Measurements from ENCODE around the gene MOB3B.

MOB3B gene

DNA sequence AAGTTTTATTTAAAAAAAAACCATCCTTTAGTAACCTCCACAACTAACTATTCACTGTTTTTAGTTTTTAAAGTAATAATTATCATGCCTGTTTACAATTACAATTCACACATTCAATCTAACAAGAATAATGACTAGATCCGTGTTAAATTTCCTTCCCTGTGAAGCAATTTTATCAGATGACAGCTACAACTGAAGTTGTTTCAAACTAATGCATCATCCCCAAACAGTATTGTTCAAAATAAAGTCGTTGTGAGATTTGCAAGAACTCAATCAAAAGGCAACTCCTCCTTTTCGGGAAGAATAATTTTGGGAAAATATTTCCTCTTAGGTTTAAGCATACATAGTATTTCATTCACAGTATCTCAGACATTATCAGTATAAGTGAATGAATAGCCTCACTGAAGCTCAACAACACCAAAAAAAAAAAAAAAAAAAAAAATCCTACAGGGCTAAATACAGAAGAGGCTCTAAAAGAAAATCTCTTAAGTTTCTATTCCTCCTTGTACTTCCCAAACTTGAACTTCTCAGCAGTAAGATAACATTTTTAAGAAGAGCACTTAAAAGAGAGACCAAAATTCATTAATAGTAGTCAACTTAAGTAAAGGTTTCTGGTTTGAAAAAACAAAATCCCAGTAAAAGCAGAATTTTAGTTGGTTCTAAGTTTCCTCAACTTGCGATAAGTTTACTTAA, 34.3 kb upstream of the MOB3B start:
- peak overlapping the region; percentile 35 for H3K27ac ChIP-seq
- TF ChIP-seq, protein P1, sequence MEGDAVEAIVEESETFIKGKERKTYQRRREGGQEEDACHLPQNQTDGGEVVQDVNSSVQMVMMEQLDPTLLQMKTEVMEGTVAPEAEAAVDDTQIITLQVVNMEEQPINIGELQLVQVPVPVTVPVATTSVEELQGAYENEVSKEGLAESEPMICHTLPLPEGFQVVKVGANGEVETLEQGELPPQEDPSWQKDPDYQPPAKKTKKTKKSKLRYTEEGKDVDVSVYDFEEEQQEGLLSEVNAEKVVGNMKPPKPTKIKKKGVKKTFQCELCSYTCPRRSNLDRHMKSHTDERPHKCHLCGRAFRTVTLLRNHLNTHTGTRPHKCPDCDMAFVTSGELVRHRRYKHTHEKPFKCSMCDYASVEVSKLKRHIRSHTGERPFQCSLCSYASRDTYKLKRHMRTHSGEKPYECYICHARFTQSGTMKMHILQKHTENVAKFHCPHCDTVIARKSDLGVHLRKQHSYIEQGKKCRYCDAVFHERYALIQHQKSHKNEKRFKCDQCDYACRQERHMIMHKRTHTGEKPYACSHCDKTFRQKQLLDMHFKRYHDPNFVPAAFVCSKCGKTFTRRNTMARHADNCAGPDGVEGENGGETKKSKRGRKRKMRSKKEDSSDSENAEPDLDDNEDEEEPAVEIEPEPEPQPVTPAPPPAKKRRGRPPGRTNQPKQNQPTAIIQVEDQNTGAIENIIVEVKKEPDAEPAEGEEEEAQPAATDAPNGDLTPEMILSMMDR (IDR thresholded peaks at IDR 0.05) = no peak
- H3K4me1 ChIP-seq (ENCODE audit: control insufficient read depth in 1 of 2, insufficient read depth in 1 of 2, low read depth in 1 of 2, low read length in 1 of 2) = peaks cover 2 to 6% of the 10 kb centered on the region in 2 experiments

DNA sequence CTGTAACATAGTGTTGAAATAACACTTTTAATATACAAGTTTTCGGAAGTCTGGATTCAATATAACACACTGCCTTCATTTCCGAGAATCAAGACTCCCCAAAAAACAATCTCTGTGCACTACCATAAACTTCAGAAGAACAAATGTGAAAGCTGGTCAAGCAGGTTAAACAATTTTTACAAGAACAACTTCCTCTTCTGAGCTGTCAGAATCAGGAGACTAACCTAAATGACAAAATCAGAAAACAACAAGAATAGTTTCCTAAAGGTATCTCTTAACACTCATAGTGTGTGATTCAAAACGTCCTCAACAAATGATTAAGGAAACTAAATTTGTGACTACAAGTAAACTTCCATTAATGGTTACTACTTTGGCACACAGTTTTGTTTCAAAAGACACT, 32.1 kb upstream of the MOB3B start:
- TF ChIP-seq, protein P1 (IDR thresholded peaks at IDR 0.05) = no peak
- peak overlapping the region; percentile 34 for H3K27ac ChIP-seq
- H3K4me1 ChIP-seq (ENCODE audit: control insufficient read depth in 1 of 2, insufficient read depth in 1 of 2, low read depth in 1 of 2, low read length in 1 of 2) = peaks cover 2 to 6% of the 10 kb centered on the region in 2 experiments
- H3K27me3 ChIP-seq = no peaks in the 10 kb centered on the region
- H3K9me3 ChIP-seq = no peaks in the 10 kb centered on the region
- peaks cover 93% of the 10 kb centered on the region for H3K36me3 ChIP-seq
- H3K4me3 ChIP-seq (ENCODE audit: low read depth in 1 of 2, low read length in 1 of 2) = no peak overlapping the region

More for the DNA sequence above, 34.3 kb upstream of the MOB3B start:
- Histone ChIP-seq H3K27me3 (no peaks in the 10 kb centered on the region), H3K4me3 (ENCODE audit: low read depth in 1 of 2, low read length in 1 of 2) (no peak overlapping the region), H3K36me3 (peaks cover 76% of the 10 kb centered on the region), H3K9me3 (no peaks in the 10 kb centered on the region)

DNA sequence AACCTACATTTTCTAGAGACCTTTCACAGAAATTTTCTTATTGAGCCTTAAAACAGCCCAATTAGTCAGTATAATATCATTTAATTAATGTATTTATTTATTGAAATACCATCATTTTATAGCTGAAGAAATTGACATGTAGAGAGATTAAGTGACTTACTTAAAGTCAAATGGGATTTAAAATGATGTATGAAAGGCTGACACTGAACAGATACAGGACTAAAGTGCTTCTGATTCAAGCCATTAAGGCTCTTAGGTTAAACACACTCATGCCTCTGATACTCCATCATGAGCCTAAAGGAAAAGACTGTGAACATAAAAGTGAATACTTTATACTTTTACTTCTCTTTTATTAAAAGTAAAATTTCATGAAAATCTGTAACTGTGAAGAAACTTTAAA, 30.8 kb upstream of the MOB3B start:
- H3K27ac ChIP-seq = peak overlapping the region; percentile 3
- H3K4me3 ChIP-seq (ENCODE audit: low read depth in 1 of 2, low read length in 1 of 2) = no peak overlapping the region
- H3K36me3 ChIP-seq = peaks cover 93% of the 10 kb centered on the region
- H3K27me3 ChIP-seq = no peaks in the 10 kb centered on the region
- no peaks in the 10 kb centered on the region for H3K9me3 ChIP-seq
- peaks cover 0 to 1% of the 10 kb centered on the region in 2 experiments for H3K4me1 ChIP-seq (ENCODE audit: control insufficient read depth in 1 of 2, insufficient read depth in 1 of 2, low read depth in 1 of 2, low read length in 1 of 2)
- TF ChIP-seq, protein P1 (IDR thresholded peaks at IDR 0.05) = no peak

DNA sequence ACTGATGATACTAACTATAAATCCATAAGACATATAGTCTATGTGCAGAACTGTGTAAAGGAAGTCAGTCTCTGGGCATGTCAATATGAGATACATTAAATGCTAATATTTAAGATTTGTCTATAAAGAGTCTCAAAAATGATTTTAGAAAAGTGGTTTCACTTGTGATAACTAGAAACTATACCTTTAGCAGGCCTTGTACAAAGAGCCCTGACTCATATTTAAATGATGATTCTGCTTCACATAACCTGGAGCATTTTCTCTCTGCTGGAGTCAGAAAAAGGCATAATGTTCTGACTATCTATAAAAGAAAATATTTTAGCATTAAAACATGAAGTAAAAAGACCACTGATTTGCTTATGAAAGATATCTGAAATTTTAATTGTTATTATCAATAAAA, 28.7 kb upstream of the MOB3B start:
- Histone ChIP-seq H3K27me3 (no peaks in the 10 kb centered on the region), H3K9me3 (no peaks in the 10 kb centered on the region), H3K4me3 (ENCODE audit: low read depth in 1 of 2, low read length in 1 of 2) (no peak overlapping the region), H3K36me3 (peaks cover 98% of the 10 kb centered on the region), H3K27ac (no peak overlapping the region), H3K4me1 (ENCODE audit: control insufficient read depth in 1 of 2, insufficient read depth in 1 of 2, low read depth in 1 of 2, low read length in 1 of 2) (no peaks in the 10 kb centered on the region)
- TF ChIP-seq, protein P1 (IDR thresholded peaks at IDR 0.05) = no peak

DNA sequence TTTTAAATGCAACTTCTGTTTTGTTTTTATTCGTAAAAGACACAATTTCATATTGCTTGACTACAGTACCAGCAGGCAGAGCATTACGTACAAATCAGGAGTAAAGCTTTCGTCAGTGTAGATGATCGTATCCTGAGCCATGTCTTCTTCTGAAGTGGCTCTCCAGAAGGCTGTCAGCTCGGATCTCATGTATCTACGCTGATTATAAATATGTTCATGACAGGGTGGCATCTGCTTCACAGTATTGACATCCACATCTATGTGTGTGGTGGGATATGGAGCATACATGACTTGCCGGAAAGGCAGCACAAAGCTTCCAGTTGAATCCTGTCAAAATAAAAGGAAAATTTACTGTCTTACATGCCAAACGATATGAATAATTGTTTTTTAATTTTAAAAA, 26.9 kb upstream of the MOB3B start:
- H3K36me3 ChIP-seq = peaks cover 99% of the 10 kb centered on the region
- H3K9me3 ChIP-seq = no peaks in the 10 kb centered on the region
- H3K27me3 ChIP-seq = no peaks in the 10 kb centered on the region
- TF ChIP-seq, protein P1 (IDR thresholded peaks at IDR 0.05) = no peak
- no peaks in the 10 kb centered on the region for H3K4me1 ChIP-seq (ENCODE audit: control insufficient read depth in 1 of 2, insufficient read depth in 1 of 2, low read depth in 1 of 2, low read length in 1 of 2)
- H3K27ac ChIP-seq = peak overlapping the region; percentile 10
- H3K4me3 ChIP-seq (ENCODE audit: low read depth in 1 of 2, low read length in 1 of 2) = no peak overlapping the region
